OCI-LY3 (cell line): ENCODE measurements around the gene WWC1.

Experiments used
- EZH2phosphoT487 ChIP-seq: fragments of 200-600 bp; shearing (Covaris generic); IDR thresholded peaks from 2 replicates; pipeline ENCODE4 v1.6.1; 2018; ENCODE audit warnings: antibody characterized with exemption, mixed run types, low read depth
- TF ChIP-seq, protein P1 (sequence below): fragments of 200-600, 300-600 bp; sonication (generic); IDR thresholded peaks from 2 replicates; pipeline ENCODE4 v1.5.1; 2014; ENCODE audit warnings: antibody characterized with exemption, low read length, low read depth

- TF ChIP-seq, protein P1, sequence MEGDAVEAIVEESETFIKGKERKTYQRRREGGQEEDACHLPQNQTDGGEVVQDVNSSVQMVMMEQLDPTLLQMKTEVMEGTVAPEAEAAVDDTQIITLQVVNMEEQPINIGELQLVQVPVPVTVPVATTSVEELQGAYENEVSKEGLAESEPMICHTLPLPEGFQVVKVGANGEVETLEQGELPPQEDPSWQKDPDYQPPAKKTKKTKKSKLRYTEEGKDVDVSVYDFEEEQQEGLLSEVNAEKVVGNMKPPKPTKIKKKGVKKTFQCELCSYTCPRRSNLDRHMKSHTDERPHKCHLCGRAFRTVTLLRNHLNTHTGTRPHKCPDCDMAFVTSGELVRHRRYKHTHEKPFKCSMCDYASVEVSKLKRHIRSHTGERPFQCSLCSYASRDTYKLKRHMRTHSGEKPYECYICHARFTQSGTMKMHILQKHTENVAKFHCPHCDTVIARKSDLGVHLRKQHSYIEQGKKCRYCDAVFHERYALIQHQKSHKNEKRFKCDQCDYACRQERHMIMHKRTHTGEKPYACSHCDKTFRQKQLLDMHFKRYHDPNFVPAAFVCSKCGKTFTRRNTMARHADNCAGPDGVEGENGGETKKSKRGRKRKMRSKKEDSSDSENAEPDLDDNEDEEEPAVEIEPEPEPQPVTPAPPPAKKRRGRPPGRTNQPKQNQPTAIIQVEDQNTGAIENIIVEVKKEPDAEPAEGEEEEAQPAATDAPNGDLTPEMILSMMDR: no peak
- no peak for TF ChIP-seq EZH2phosphoT487
These were observed 730 bp downstream of the WWC1 start for GRCh38 chr5:168291964-168292785.
